Measurements from ENCODE around the gene MAIP1. TPM values are rescaled to one million over a fixed set of nuclear protein-coding genes. Genes with fewer than 3 reads are reported as not detected.

The MAIP1 gene
- total and polyA plus RNA-seq, 9 of the 15 experiments (the other 6 are each of a cell fraction or from before 2014, with no cell fraction given): 3.6 to 30.0 (median 24.5) TPM

- ChIA-PET CTCF (ENCODE audit: low intra/inter-chr PET ratio) (no interaction called here), POLR2A (interaction anchor here (0.6 to 1.3 kb wide), 2 partner anchors 12 to 385 kb away, joined by 3 to 10 read pairs; partner anchors contain the start of gene C2orf69)
- peaks cover 73% of the 10 kb centered on the region for H3K79me2 ChIP-seq (ENCODE audit: control insufficient read depth, insufficient read depth, low read length)
- DNase-seq (ENCODE audit: extremely low read depth in 1 of 4, low spot score in 3 of 4): peak in 2 of 4 experiments; percentile 26 to 52
- peak; percentile 17; the same call in 1 of the 2 replicates for TF ChIP-seq EP400 (IDR thresholded peaks at IDR 0.05)
- 0 out of 2 replicates have a peak, but pooled peaks have one; percentile 17 for TF ChIP-seq NCOR1 (IDR thresholded peaks at IDR 0.05)
- no peak for TF ChIP-seq MTA3 (IDR thresholded peaks at IDR 0.05; ENCODE audit: borderline replicate concordance)
- TF ChIP-seq ZNF212 (CRISPR knock-in tag; IDR thresholded peaks at IDR 0.05): no peak
- TF ChIP-seq CBX3 (IDR thresholded peaks at IDR 0.05; ENCODE audit: borderline replicate concordance in 1 of 2, low read length in 2 of 2): no peak
- TF ChIP-seq ZFP1 (CRISPR knock-in tag; IDR thresholded peaks at IDR 0.05): no peak
- TF ChIP-seq KLF1 (tag; IDR thresholded peaks at IDR 0.05): no peak
- TF ChIP-seq MNT (conservative IDR thresholded peaks at IDR 0.05): 0 out of 4 replicates have a peak, but pooled peaks have one; percentile 26 to 35
- TF ChIP-seq SMAD4 (CRISPR knock-in tag; conservative IDR thresholded peaks at IDR 0.05): peak; percentile 93
- no peak for TF ChIP-seq FOXA3 (CRISPR knock-in tag; conservative IDR thresholded peaks at IDR 0.05 in 1 of 2, IDR thresholded peaks at IDR 0.05 in 1 of 2)
- no peak for TF ChIP-seq SREBF1 (IDR thresholded peaks at IDR 0.05; ENCODE audit: borderline replicate concordance, low read depth, low read length)
- TF ChIP-seq USF1 (CRISPR knock-in tag; IDR thresholded peaks at IDR 0.05): peak; percentile 49; the same call in 1 of the 2 replicates
- TF ChIP-seq USF2 (CRISPR knock-in tag; IDR thresholded peaks at IDR 0.05): peak; percentile 24; the same call in 1 of the 2 replicates
- peak; percentile 30; the same call in 1 of the 2 replicates for TF ChIP-seq ATF7 (IDR thresholded peaks at IDR 0.05)
- peak; percentile 31; the same call in 1 of the 2 replicates for TF ChIP-seq JUND (IDR thresholded peaks at IDR 0.05; ENCODE audit: borderline replicate concordance, low read depth, low read length)
- TF ChIP-seq JUND (tag; IDR thresholded peaks at IDR 0.05; ENCODE audit: borderline replicate concordance, low read depth, low read length): no peak
- TF ChIP-seq, protein P1, sequence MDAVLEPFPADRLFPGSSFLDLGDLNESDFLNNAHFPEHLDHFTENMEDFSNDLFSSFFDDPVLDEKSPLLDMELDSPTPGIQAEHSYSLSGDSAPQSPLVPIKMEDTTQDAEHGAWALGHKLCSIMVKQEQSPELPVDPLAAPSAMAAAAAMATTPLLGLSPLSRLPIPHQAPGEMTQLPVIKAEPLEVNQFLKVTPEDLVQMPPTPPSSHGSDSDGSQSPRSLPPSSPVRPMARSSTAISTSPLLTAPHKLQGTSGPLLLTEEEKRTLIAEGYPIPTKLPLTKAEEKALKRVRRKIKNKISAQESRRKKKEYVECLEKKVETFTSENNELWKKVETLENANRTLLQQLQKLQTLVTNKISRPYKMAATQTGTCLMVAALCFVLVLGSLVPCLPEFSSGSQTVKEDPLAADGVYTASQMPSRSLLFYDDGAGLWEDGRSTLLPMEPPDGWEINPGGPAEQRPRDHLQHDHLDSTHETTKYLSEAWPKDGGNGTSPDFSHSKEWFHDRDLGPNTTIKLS (IDR thresholded peaks at IDR 0.05; ENCODE audit: borderline replicate concordance, low read depth): no peak
- TSS peak; percentile 9 for BruUV-seq (replicated peaks)
- no peaks in the 10 kb centered on the region; the same call in 1 of the 2 replicates for H3K9me3 ChIP-seq (replicated peaks; ENCODE audit: control insufficient read depth, insufficient read depth, low read depth, low read length)
- peak; percentile 65 for FAIRE-seq
- peaks cover 61% of the 10 kb centered on the region for H3K36me3 ChIP-seq (ENCODE audit: control insufficient read depth, insufficient read depth, low read length)
- no peak overlapping the region for H2AFZ ChIP-seq (ENCODE audit: low read depth, low read length)
- H3K4me2 ChIP-seq (ENCODE audit: insufficient read depth, low read length): peak overlapping the region; percentile 18; the same call in 1 of the 2 replicates
- intact Hi-C loops (cut with micrococcal nuclease): no loop called here
- H3K9me1 ChIP-seq (ENCODE audit: control insufficient read depth, insufficient read depth, low read length): no peaks in the 10 kb centered on the region
- H3K4me1 ChIP-seq (replicated peaks in 1 of 2; ENCODE audit: control insufficient read depth in 2 of 2, insufficient read depth in 2 of 2, low read length in 2 of 2): no peaks in the 10 kb centered on the region; a peak in 1 of 5 replicates
- WGBS (ENCODE audit: insufficient coverage, low coverage, missing lambda C conversion rate): 27% methylated on average over 4 of the region's 5 CpGs
- no peaks in the 10 kb centered on the region for H3K27me3 ChIP-seq (ENCODE audit: control insufficient read depth in 2 of 2, insufficient read depth in 2 of 2, low read length in 2 of 2)
- no peaks in the 10 kb centered on the region for H4K20me1 ChIP-seq (replicated peaks; ENCODE audit: control insufficient read depth, insufficient read depth, low read length)
- peak; percentile 97 for ATAC-seq
- peak overlapping the region; percentile 65; the same call in 2 of the 3 replicates for H3K27ac ChIP-seq (ENCODE audit: extremely low read depth, low read depth, low read length)
- in situ Hi-C loops (cut with MboI): no loop called here
- H3K4me3 ChIP-seq: no peak overlapping the region
- H3K9ac ChIP-seq (ENCODE audit: insufficient read depth in 1 of 2, low read depth in 2 of 2, low read length in 2 of 2): peak overlapping the region; percentile 36 to 78; a peak in 3 of 4 replicates
Measured at GRCh38 chr2:199922856-199923255, 32.5 kb upstream of the MAIP1 start.

Measured in K562 (cell line).